NCI-H510A treated with DMSO at 0.1 percent for 48 hours (cell line): ENCODE results near the gene RAB36.

Experiments
- DNase-seq: peaks from one replicate; lab custom pipeline; 2025; lab: John Stamatoyannopoulos, UW

Gene RAB36

DNA sequence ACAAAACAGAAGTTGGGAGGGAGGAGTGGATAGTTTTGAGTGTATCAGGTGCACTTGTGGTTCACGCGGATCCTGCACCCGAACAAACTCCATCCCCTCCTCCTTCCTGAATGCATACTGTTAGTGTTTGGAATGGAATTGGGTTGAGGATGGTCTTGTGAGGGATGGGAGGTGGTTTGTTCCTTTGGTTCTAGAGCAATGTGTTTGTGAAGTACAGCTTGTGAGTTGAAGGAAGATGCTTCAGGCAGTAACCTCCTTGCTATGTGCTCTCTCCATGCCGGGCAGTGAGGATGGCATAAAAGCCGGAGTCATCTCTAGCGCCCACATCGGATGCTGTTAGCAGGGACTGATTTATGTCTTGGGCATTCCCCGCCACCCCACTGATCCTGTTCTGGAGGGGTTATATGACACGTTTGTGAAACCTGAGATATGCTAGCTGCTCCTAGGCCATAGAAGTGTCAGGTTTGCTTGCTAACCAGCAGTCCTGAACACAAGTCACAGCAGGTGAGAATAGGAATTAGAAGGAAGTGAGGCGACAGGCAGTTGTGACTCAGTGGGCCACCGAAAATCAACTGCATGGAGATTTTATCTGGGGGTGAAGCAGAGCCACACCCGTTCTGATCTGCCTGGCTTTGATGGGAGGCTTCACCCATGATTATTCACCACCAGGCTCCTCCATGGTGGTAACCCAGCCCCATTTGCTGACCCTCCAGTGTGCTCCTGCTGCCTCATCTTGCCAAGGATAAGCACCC, 37.2 kb downstream of the RAB36 start:
- DNase-seq = peak; percentile 87

DNA sequence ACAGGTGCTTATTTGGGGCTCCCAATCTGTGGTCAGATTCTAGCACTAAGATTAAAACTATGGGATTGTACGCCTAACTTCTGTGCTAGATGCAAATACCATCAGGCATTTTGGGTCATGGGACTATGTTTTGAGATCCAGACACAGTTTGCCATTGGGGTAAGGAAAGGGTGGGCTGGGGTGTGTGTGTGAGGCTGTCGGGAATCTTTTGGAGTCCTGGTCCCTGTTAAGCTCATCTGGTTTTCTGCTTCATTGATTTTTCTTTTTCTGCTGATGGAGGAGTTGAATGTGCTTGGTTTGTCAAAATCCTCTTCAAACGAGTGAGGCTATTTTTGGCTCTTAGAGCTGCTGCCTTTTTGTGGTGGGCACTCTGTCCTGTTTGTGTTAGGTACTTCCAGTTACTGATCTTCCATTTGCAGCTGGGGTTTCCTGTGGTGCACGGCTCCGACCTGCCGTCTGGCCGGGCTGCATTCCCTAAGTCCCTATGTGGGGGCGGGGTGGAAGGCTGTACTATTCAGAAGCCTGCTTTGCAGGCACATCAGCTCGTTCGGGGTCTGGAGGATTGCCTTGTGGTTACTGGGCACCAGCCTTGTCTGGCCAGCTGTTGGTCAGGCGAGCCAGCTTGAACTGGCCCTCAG, 37.9 kb downstream of the RAB36 start:
- peak; percentile 7 for DNase-seq

DNA sequence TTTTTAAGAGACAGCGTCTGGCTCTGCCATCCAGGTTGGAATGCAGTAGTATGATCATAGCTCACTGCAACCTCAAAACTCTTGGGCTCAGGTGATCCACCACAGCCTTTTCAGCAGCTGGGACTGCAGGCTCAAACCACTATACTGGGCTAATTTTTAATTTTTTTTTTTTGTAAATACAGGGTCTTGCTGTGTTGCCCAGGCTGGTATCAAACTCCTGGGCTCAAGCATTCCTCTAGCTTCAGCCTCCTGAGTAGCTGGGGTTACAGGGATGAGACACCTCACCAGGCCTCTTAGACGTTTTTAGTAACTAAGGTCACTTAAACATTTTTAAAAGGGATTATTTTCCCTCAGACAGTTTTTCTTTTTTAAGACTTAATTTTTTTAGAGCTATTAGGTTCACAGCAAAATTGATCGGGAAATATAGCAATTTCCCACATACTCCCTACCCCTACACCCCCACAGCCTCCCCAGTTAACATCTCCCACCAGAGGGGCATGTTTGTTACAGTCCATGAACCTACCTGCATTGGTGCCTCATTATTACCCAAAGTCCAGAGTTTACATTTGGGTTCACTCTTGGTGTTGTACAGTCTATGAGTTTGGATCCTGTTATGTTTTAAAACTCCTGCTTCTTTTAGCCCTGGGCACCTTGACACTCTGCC, 39.0 kb downstream of the RAB36 start:
- DNase-seq = no peak

DNA sequence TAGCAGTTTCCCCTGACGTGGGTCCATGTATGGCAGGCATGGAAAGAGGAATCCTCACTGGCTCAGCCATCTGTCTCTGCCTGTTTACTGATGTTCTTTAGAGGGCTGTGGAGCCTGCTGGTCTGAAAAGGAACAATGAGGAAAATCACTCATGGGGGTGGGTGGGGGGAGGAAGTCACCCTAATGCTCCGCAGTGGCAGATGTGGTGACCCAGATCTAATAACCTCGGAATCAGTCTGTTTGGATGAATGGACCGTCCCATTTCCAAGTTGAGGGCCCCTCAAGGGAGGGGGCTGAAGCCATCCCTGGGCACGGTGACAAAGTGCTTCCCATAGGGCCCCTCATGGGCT, 39.5 kb downstream of the RAB36 start:
- DNase-seq = no peak

DNA sequence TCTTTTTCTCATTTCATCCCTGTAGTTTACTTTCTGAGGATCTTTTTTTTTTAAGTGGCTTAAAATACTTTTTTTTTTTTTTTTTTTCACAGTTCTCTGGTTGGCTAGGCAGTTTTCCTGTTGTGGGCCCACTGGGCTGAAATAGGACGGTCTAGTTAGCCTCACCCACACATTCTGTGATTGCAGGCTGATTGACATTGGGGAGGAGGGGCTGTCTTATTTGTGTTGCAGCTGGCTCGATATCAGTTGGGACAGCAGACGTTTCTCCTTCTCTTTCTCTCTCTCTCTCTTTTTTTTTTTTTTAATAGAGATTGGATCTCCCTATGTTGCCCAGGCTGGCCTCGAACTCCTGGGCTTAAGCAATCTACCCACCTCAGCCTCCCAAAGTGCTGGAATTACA, 41.9 kb downstream of the RAB36 start:
- DNase-seq = no peak

DNA sequence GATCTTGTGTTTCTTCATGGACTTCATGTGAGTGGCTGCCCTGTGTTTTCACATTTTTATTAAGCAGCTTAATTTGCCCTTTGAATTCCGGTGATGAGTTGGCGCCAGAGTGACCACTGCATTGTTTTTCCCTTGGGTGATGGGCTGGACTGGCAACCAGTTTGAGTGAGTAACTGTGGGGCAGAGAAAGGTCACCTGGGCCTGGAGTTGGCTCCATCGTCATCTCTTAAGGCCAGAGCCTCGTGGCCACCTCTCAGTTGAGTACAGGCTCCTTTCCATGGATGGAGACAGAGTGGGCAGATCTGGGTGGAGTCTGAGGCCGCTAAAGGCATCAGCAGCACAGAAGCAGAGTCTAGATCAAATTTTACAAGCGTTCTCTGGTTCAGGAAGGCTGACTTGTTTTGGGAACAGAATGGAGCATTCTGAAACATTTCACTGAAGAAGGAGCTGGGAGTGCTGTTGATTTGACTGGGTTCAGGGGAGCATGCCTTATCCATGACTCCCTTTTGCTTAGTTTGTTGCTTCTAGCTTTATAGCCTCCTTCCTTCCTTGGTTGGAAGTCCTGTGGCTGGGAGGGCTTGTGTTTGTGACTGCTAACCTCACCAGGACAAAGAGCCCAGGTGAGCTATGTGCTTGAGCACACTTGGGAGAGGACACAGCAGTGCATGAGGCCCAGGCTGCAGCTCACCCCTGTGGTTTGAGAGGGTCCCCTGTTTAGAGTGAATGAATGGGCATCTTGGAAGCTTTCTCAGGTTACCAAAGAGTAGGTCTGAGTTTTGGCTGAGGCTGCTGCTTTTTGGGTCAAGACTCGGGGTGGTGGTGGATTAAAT, 42.8 kb downstream of the RAB36 start:
- DNase-seq = no peak

DNA sequence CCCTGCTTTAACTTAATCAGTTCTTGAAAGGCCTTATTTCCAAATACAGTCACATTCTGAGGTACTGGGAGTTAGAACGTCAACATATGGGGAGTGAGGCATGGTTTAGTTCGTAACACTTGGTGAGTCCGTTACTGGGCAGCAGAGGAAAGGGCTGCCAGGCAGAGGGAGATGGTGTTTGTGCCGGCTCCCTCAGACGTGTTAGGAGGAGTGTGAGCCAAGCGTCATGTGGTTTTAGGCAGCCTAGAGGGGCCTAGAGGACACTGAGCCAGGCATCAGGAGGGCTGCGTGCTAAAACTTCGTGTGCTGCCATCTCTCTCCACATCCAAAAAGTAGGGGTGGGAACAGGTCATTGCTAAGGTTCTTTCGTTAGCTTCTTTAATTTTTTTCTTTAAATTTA, 45.2 kb downstream of the RAB36 start:
- no peak for DNase-seq

DNA sequence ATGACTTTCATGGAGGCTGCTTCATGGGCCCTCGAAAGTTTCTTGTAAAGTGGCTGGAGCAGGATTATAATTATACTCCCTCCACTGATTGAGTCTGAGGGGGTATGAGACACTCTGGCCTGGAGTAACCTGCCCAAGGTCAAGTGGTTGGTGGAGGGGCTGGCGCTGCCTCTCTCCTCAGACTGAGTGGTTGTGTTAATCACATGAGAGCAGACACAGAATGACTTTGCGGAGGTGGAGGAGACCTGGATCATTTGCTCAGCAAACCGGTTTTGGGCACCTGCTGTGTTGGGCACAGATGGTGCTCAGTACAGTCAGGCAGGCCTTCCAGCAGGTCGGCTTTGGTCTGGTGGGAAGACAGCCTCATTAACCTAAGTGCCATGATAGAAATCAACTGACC, 46.9 kb downstream of the RAB36 start:
- peak; percentile 92 for DNase-seq

DNA sequence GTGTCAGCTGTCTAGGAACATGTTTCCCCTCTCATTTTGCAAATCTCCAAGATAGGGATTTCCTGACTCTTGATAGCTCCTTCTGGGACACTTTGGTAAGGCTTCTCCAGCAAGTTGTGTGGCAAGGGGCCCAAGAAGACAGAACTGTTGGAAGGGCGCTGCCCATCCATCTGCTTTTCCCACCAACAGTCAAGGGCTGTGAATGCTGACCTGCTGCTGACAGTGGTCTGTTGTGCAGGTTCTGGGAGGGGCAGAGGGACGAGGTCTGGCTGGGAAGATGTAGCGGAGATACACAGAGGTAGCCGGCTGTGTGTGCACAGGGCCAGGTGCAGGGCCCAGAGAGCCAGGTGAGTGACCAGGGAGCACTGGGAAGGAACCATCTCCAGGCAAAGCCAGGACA, 47.3 kb downstream of the RAB36 start:
- no peak for DNase-seq

DNA sequence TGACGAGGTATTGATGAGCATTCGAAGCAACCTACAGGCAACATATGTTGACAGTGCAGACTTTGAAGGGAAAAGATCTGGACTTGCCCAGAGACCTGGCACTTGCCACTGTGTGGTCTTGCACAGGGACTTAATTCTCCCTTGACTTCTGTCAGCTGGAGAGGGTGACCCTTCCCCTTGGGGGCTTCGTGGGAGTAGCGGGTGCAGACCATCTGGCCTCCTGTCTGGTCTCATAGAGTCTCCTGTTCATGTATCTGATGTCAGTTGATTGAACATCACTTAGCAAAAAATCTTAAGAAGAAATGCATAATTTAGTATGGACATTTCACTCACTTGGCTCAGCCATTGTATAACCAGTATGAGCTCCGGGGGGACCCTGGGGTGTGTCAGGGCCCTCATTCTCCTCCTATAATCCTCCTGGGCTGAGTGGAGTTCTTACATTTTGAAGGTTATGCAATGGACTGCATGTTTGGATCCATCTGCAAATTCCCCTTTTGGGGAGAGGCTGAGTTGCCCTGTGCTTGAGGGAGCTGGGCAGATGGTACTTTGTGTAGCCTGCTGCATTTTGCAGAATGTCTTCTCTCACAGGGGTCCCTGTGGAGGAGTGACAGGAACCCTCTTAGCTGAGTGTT, 48.0 kb downstream of the RAB36 start:
- no peak for DNase-seq

DNA sequence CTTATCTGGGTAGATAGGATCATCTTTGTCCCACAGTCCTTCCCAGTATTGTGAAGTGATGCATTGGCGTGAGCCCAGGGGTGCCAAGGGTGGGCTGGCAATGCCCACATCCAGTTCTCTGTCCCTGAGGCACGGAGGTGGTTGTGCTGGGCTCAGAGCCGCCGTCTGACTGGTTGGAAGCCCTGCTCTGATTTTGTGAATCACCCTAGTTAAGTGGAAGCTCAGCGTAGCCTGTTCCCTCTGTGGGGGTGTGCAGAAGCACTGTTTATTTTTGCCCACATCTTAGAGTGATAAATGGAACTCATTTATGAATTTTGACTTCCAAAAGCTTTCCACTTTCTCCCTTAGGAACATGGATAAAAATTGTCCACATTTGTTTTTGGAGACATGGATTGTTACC, 48.6 kb downstream of the RAB36 start:
- no peak for DNase-seq

DNA sequence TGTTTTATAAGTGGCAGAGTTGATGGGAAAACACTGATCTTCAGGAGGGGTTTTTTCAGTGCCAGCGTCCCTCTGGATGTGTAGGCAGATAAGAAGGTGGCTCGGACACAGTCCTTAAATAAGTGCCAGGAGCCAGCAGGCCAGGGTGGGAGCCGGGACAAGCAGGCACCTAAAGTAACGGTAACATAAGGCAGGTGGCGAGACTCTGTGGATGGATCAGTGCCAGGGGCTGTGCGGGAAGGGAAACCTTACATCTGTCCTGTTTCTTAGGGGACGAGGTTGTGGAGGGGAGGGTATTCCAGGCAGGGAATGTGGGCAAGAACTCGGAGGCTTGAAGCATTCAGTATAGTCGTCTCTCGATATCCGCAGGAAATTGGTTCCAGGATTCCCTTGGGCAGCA, 50.9 kb downstream of the RAB36 start:
- DNase-seq = no peak

DNA sequence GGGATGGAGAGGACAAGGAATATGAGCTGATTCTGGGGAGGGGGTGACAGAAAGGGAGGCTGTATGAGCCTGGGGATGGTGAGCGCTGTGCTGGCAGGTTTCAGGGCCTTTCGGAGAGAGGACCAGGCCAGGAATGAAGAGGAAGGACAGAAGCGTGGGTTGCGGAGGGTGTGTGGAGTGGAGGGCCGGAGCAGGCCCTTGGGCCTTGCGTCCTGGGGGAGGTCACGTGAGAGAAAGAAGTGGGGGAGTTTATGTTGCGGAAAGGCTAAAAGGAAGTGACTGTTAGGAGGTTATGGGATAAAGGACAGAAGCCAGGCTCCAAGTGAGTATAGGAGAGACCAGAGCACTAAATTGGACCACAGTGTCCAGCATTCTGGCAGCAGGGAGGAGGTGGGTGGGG, 52.6 kb downstream of the RAB36 start:
- no peak for DNase-seq

DNA sequence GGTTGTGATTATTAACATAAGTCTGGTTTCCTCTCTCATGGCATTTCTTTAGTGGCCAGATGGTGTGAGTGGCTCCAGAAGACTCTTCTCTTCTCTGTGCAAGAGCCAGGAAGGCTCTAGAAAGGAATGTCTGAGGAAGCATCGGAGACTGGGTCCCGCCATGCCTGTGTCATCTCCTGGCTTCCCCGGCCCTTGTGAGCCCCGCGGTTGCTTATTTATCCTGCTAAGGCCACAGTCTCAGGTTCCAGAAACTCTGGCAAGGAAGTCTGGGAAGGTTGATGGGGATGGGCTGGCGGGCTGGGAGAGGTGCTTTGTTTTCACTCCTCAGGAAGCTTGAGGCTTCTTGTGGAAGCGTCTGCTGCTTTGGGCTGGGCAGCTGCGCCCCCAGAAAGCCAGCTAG, 53.9 kb downstream of the RAB36 start:
- DNase-seq = no peak

DNA sequence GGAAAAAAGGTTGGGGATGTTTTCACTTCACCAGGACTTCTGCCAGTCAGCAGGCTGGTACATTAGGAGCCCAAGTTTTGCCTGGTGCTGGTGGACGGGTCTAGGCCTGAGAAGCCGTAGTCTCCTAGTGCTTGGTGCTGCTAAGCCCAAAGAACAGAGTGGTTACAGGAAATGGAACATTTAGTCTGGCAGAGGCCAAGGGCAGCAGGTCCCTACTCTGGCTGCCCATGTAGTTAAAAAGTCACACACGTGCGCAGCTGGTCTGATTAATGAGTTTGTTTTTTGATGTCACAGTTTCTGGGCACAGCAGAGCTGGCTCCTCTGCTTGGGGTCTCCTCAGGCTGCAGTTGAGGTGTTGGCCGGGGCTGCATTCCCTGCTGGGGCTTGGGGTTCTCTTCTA, 55.6 kb downstream of the RAB36 start:
- peak; percentile 16 for DNase-seq

DNA sequence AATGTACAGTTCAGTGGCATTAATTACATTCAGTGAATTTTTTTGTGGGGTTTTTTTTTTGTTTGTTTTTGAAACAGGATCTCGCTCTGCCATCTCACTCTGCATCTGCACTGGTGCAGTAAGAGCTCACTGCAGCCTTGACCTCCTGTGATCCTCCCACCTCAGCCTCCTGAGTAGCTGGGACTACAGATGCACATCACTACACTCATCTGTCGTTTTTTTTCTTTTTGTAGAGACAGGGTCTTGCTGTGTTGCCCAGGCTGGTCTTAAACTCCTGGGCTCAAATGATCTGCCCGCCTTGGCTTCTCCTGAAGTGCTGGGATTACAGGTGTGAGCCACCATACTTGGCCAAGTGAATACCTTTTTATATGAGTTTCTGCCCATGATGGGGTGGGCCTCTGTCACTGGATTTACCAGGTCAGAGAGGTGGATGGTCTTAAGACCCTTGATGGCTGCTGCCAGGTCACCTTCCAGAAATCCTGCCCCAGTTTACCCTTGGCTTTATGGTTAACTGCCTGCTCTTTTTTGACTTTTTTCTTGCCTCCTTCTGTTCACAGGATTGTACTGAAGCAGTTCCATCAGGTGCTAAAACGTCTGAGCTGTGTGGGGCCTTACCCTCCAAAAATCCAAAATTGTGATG, 57.7 kb downstream of the RAB36 start:
- DNase-seq = no peak

DNA sequence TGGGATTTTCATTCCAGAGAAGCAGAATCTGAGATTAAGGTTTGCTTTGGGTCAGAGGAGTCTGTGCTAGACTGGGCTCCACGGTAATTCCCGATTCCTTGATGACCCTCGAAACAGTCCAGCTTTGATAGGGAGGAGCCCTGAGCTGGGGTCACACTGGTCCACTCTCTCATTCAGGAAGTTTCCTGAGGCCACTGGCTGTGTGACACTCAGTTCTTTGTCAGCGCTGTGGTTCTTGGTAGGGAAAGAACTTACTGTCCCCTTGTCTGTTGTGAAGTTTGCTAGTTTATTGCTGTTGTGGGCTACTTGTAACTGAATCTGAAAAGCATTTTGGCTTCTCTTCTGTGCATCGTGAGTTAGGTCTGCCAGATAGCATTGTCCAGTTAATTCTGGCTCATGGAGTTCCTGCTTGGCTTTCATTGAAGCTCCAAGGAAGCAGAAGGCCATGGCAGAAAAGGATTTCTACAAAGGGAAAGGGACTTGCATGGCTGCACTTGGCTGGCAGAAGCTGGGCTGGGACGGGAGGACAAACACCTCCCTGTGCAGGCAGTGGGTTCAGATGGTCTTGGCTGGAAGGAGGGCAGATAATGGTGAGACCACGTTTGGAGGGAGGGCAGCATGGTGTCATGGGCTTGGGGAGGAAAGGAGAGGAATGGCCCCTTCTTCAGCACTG, 58.3 kb downstream of the RAB36 start:
- no peak for DNase-seq

DNA sequence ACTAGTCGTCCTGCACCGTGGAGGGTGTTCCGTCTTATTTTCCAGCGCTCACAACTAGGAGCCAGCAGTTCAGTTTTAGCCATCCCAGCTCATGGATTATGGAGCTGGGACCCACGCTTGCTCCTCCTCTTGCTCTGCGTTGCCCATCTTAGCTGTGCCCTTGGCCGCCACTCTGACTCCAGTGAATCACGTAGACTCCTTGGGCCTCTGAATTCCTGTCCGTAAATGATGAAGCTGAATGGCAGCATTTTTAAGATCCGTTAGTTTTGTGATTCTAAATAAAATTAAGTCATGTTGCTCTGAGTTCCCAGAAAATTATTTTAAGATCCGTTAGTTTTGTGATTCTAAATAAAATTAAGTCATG, 58.8 kb downstream of the RAB36 start:
- DNase-seq = no peak

DNA sequence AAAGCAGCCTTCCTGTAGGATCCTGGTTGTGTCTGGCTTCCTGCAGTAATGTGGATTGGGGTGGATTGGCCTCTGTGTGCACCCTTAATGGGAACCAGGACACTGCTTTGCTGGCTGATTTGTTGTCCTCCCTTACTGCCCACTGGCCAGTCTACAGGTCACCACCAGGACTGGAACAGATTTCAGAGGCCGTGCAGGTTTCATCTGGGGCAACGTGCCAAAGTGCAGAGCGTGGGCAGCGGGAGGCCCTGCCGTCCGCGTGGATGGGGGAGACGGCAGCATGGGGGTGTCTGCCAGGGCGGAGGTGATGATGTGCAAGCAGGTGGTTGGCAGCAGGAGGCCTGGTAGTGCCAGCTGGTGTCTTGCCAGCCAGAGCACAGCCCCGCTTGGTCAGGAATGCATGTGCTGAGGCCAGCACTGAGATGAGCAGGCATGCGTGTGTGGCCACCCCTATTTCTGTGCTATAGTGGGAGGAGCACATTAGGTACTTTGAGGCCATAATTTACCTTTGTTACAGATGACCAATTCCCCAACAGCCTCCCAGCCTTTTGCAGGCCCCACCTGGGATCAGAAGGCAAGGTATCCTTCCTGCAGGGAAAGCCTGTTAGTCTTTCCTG, 59.4 kb downstream of the RAB36 start:
- no peak for DNase-seq

DNA sequence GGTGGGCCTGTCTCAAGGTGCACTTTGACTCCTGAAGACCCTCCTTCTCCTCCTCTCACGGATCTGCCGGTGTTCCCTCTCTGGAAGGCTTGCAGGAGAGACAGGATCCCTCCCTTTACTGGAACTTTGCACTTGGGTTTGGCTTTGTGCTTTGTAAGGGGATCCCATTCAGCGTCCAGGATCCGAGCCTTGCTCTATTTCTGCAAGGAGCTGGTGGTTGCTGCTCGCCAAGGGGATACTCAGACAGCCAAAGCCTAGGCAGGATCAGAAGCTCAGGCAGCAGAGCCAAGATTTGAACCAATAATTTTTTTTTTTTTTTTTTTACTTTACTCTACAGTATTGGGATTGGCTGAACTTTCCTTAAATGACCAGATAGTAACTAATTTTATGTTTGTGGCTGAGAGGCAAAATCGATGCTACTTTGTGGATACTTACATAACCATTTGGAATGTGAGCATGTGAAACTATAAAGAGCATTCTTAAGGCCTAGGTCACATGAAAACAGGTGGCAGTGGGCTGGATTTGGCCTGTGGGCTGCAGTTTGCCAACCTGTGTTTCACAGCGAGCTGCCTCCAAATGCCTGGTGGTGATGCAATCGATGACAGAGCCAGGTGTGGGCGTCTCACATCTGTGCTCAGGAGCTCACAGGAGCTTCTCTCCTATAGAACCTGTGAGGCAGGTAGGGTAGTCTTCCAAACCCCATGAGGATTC, 60.2 kb downstream of the RAB36 start:
- DNase-seq = no peak
